ENCODE measurements around the gene CD180.

CD180 gene

DNA sequence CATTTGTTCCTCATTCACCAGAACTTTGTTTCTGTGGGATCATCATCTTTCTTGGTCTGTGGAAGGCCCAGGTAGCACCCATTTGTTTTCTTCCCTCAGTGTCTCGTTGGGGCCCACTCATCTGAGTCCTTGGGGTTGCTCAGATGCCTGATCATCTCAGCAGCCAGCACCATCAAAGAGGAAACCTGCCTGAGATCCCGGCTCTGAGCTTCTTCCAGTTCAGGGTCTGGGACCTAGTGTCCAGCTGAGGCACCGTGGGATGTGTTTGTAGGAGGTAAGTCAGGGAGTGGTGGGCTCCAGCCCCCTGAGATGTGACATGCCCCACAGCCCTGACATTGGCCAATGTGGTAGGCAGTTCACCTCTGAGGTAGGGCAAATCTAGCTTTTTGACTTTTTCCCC, 9.4 kb upstream of the CD180 start:
- Histone ChIP-seq H3K9ac (ENCODE audit: low read length) (peak overlapping the region; percentile 42; the same call in 1 of the 2 replicates), H3K9me3 (ENCODE audit: low read length) (no peaks in the 10 kb centered on the region), H3K79me2 (ENCODE audit: insufficient read depth, low read length) (no peaks in the 10 kb centered on the region), H4K20me1 (ENCODE audit: insufficient read depth, low read length) (no peaks in the 10 kb centered on the region), H3K36me3 (ENCODE audit: insufficient read depth, low read length) (no peaks in the 10 kb centered on the region), H3K27me3 (ENCODE audit: insufficient read depth, low read length) (no peaks in the 10 kb centered on the region), H3F3A (ENCODE audit: insufficient read depth, low read length) (no peaks in the 10 kb centered on the region), H3K4me3 (ENCODE audit: low read depth, low read length, poor library complexity, severe bottlenecking) (peak overlapping the region; percentile 27), H2AFZ (ENCODE audit: low read length) (peak overlapping the region; percentile 68), H3K9me2 (ENCODE audit: low read depth, low read length) (no peaks in the 10 kb centered on the region), H3K4me2 (ENCODE audit: low read length) (peak overlapping the region; percentile 51), H3K27ac (ENCODE audit: low read depth, low read length, poor library complexity, severe bottlenecking) (peak overlapping the region; percentile 82), H3K4me1 (ENCODE audit: insufficient read depth, low read length, severe bottlenecking) (peaks cover 81% of the 10 kb centered on the region)
- no peak for TF ChIP-seq EZH2 (IDR thresholded peaks at IDR 0.05; ENCODE audit: borderline replicate concordance, low read length)
- TF ChIP-seq, protein P1, sequence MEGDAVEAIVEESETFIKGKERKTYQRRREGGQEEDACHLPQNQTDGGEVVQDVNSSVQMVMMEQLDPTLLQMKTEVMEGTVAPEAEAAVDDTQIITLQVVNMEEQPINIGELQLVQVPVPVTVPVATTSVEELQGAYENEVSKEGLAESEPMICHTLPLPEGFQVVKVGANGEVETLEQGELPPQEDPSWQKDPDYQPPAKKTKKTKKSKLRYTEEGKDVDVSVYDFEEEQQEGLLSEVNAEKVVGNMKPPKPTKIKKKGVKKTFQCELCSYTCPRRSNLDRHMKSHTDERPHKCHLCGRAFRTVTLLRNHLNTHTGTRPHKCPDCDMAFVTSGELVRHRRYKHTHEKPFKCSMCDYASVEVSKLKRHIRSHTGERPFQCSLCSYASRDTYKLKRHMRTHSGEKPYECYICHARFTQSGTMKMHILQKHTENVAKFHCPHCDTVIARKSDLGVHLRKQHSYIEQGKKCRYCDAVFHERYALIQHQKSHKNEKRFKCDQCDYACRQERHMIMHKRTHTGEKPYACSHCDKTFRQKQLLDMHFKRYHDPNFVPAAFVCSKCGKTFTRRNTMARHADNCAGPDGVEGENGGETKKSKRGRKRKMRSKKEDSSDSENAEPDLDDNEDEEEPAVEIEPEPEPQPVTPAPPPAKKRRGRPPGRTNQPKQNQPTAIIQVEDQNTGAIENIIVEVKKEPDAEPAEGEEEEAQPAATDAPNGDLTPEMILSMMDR (IDR thresholded peaks at IDR 0.05; ENCODE audit: low read length) = no peak

DNA sequence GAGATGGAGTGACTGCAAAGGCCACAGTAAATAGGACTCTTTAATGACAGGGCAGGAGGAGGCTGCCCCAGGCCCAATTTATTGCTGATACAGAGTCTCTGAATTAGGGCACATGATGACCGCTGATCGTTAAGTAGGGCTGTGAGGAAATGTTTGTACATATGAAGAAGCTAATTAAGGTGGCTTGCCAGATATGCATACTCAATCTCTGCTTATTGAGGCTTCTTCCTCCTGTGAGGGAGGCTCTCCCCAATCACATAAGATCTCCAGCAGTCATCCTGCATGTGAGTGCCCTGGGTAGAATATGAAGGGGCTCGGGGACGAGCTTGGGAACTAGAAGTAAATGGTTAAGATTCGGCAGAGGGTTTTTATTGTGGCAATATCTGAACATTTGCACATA, 8.2 kb upstream of the CD180 start:
- H3K79me2 ChIP-seq (ENCODE audit: insufficient read depth, low read length) = no peaks in the 10 kb centered on the region
- no peaks in the 10 kb centered on the region for H3K36me3 ChIP-seq (ENCODE audit: insufficient read depth, low read length)
- no peaks in the 10 kb centered on the region for H3K27me3 ChIP-seq (ENCODE audit: insufficient read depth, low read length)
- H3K4me3 ChIP-seq (ENCODE audit: low read depth, low read length, poor library complexity, severe bottlenecking) = peak overlapping the region; percentile 10
- peak overlapping the region; percentile 42; the same call in 1 of the 2 replicates for H3K9ac ChIP-seq (ENCODE audit: low read length)
- TF ChIP-seq EZH2 (IDR thresholded peaks at IDR 0.05; ENCODE audit: borderline replicate concordance, low read length) = no peak
- H4K20me1 ChIP-seq (ENCODE audit: insufficient read depth, low read length) = no peaks in the 10 kb centered on the region
- no peaks in the 10 kb centered on the region for H3K9me3 ChIP-seq (ENCODE audit: low read length)
- peak overlapping the region; percentile 31; the same call in 1 of the 2 replicates for H2AFZ ChIP-seq (ENCODE audit: low read length)
- no peaks in the 10 kb centered on the region for H3K9me2 ChIP-seq (ENCODE audit: low read depth, low read length)
- H3F3A ChIP-seq (ENCODE audit: insufficient read depth, low read length) = no peaks in the 10 kb centered on the region
- H3K27ac ChIP-seq (ENCODE audit: low read depth, low read length, poor library complexity, severe bottlenecking) = peak overlapping the region; percentile 82
- peaks cover 93% of the 10 kb centered on the region for H3K4me1 ChIP-seq (ENCODE audit: insufficient read depth, low read length, severe bottlenecking)
- peak overlapping the region; percentile 51 for H3K4me2 ChIP-seq (ENCODE audit: low read length)

DNA sequence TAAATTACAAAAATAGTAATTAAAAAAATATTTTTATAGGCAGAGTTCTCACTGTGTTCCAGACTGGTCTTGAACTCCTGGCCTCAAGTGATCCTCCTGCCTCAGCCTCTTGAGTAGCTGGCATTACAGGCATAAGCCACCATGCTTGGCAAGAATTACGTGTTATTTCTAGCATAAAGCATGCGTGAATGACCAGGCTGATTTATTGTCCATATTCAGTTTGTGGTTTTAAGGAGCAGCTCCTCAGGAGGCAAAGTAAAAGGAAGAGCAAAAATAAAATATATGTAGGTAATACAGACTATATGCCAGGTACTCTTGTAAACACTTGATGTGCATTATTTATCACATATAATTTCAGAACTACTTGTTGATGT, 7.1 kb upstream of the CD180 start:
- H3F3A ChIP-seq (ENCODE audit: insufficient read depth, low read length) = no peaks in the 10 kb centered on the region
- no peak overlapping the region for H3K4me3 ChIP-seq (ENCODE audit: low read depth, low read length, poor library complexity, severe bottlenecking)
- H3K9me3 ChIP-seq (ENCODE audit: low read length) = no peaks in the 10 kb centered on the region
- no peak overlapping the region for H2AFZ ChIP-seq (ENCODE audit: low read length)
- H3K4me2 ChIP-seq (ENCODE audit: low read length) = no peak overlapping the region
- H3K4me1 ChIP-seq (ENCODE audit: insufficient read depth, low read length, severe bottlenecking) = peaks cover 94% of the 10 kb centered on the region
- H3K27me3 ChIP-seq (ENCODE audit: insufficient read depth, low read length) = no peaks in the 10 kb centered on the region
- no peaks in the 10 kb centered on the region for H4K20me1 ChIP-seq (ENCODE audit: insufficient read depth, low read length)
- no peaks in the 10 kb centered on the region for H3K79me2 ChIP-seq (ENCODE audit: insufficient read depth, low read length)
- no peak overlapping the region for H3K9ac ChIP-seq (ENCODE audit: low read length)
- no peaks in the 10 kb centered on the region for H3K9me2 ChIP-seq (ENCODE audit: low read depth, low read length)
- no peak for TF ChIP-seq EZH2 (IDR thresholded peaks at IDR 0.05; ENCODE audit: borderline replicate concordance, low read length)
- TF ChIP-seq, protein P1 (IDR thresholded peaks at IDR 0.05; ENCODE audit: low read length) = no peak
- no peaks in the 10 kb centered on the region for H3K36me3 ChIP-seq (ENCODE audit: insufficient read depth, low read length)
- peak overlapping the region; percentile 82 for H3K27ac ChIP-seq (ENCODE audit: low read depth, low read length, poor library complexity, severe bottlenecking)

DNA sequence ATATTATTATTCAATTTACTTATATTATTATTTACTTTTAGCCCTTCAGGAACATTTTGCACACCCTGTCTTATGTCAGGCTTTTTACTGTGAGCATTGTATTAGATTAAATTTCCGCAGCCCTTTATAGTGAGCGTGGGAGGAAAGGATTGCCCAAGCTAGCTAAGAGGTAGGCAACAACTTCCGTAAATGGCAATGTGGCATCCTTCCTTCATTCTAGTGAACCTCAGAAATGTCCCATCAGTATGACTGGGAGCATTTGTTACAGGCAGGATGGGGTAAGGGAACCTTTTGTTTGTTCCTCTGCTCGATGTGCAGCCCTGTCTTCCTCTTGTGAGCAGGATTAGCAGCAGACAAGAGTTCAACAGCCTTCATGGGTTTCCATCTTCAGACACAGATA, 6.2 kb upstream of the CD180 start:
- Histone ChIP-seq H4K20me1 (ENCODE audit: insufficient read depth, low read length) (no peaks in the 10 kb centered on the region), H2AFZ (ENCODE audit: low read length) (0 out of 2 replicates have a peak overlapping the region, but pooled peaks have one; percentile 45), H3F3A (ENCODE audit: insufficient read depth, low read length) (no peaks in the 10 kb centered on the region), H3K27me3 (ENCODE audit: insufficient read depth, low read length) (no peaks in the 10 kb centered on the region), H3K36me3 (ENCODE audit: insufficient read depth, low read length) (no peaks in the 10 kb centered on the region), H3K4me2 (ENCODE audit: low read length) (peak overlapping the region; percentile 17; the same call in 1 of the 2 replicates), H3K27ac (ENCODE audit: low read depth, low read length, poor library complexity, severe bottlenecking) (peak overlapping the region; percentile 82), H3K9me3 (ENCODE audit: low read length) (no peaks in the 10 kb centered on the region), H3K9ac (ENCODE audit: low read length) (peak overlapping the region; percentile 12; the same call in 1 of the 2 replicates), H3K79me2 (ENCODE audit: insufficient read depth, low read length) (no peaks in the 10 kb centered on the region), H3K4me1 (ENCODE audit: insufficient read depth, low read length, severe bottlenecking) (peaks cover 98% of the 10 kb centered on the region), H3K4me3 (ENCODE audit: low read depth, low read length, poor library complexity, severe bottlenecking) (no peak overlapping the region), H3K9me2 (ENCODE audit: low read depth, low read length) (no peaks in the 10 kb centered on the region)
- no peak for TF ChIP-seq EZH2 (IDR thresholded peaks at IDR 0.05; ENCODE audit: borderline replicate concordance, low read length)
- TF ChIP-seq, protein P1 (IDR thresholded peaks at IDR 0.05; ENCODE audit: low read length) = no peak
